Left ventricle myocardium superior (tissue), 1 donor: Measurements from ENCODE around the gene ATG14. TPM values are rescaled to one million over a fixed set of nuclear protein-coding genes. Genes with fewer than 3 reads are reported as not detected.
"Not testable (repeated sequence)": the region's sequence is repeated elsewhere in the genome, so short reads cannot be mapped to it uniquely, and the experiment has no call there.

Source experiments
- ATAC-seq: fragments of 200-7000 bp; cut with Tn5 transposase; one replicate; pipeline ENCODE4 v1.9.1; 2020; ENCODE audit warnings: mild to moderate bottlenecking, moderate library complexity
- DNase-seq: peaks from one replicate; pipeline ENCODE4 v3.0.0-alpha.2; 2020
- intact Hi-C: fragments of 100-400 bp; cut with micrococcal nuclease; formaldehyde crosslinking; loops from one replicate; pipeline ENCODE4 v1.11.0; 2022
- total RNA-seq: library from RNA; stranded (reverse); fragmentation: NEBNext Ultra II Directional; extraction: Animal tissue kit (Norgen Biotek cat#: 25700); gene quantifications from one replicate; pipeline ENCODE4 v1.2.1, GENCODE V29; 2021
- donor health status: DM: no; HTN: yes; CAD: no; lungs with severe emphysema.

ATG14 gene
- total RNA-seq, 1 donor from 2014 or later = 17.3 TPM

DNA sequence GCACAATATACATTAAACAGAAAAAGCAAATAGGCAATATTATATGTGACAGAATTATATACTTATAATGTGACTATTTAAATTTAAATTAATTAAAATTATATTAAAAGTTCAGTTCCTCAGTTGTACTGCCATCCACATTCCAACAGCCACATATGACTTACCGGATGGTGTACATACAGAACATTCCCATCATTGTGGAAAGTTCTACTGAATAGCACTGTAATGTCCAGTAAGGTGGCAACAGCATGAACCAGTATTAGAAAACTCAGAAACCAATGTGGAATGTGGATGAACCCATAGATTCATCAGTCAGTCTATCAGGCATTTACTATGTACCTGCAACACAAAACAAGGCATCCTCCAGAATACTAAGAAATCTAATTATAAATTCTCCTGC, 12.4 kb downstream of the ATG14 start:
- DNase-seq (no peak), ATAC-seq (peak; percentile 44)

DNA sequence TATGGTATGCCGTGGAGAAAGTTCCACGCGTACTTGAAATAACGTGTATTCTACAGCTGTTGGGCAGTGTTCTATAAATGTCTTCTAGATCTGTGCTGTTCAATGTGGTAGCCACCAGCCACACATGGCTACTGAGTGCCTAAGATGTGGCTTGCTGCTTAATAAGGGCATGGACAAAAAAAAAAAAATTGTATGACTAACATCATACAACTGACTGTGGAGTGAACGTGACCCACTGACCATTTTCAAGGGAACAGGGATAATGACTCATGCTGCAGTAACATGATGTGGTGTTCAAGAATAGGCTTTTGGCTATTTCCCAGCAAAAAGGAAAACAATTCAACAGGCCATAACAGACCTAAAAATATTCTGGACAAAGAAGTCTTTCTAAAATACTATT, 13.0 kb downstream of the ATG14 start:
- intact Hi-C loops = no loop called here

More for the DNA sequence above, 12.4 kb downstream of the ATG14 start:
- intact Hi-C loops = no loop called here

DNA sequence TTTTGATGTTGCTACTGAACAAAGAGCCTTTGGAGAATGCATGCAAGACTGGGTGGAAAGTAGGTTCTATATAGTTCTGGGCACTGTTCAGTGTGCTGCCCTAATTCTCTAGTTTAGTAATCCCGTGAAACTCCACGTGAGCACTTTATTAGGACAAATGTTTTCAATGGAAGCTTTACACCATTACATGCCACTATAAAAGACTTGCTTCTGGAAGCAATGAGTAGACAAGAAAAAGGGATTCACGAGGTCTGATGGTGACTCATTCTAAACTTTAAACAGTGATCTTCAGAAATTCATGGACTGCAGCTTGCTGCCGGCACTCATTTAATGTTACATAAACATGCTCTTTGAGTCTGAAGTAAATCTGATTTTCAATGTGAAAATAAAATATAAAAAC, 22.3 kb downstream of the ATG14 start:
- ATAC-seq (no peak), DNase-seq (no peak)
- intact Hi-C loops = no loop called here

More for the DNA sequence above, 13.0 kb downstream of the ATG14 start:
- DNase-seq (no peak), ATAC-seq (peak; percentile 86)

DNA sequence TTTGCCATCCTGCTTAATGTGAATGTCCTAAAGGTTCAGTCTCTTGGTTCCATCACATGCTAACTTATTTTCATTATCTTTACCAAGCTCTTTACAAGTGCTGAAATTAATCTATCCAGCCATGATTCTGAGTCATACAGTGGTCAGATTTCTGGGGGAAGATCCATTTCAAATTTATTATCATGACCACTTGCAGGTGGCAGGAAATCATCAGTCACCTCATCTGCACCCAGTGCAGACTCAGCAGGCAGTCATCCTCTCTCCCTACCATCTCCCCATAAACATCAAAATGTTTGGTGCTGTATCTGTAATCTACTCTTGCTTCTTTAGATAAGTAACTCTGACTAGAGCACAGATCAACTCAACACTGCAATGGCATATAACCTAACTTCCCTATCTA, 23.5 kb downstream of the ATG14 start:
- intact Hi-C loops = no loop called here
- ATAC-seq (no peak), DNase-seq (no peak)

DNA sequence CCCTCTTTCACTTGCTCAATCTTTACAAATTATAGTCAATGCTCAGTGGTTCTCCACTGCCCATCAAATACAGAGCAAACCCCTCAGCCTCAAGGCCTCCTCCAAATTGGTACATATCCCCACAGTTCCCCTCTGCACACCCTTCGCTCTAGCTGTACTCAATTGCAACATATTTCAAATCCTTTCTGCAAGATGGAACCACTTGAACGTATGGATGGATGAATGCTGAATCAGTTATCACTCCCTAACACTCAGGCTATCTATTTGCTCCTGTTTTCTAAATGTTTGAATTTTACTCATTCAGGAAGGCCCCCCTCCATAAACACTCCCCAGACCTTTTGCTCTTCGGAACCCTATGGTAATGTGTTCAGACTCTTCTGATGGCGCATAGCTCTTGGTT, 24.5 kb downstream of the ATG14 start:
- intact Hi-C loops = no loop called here
- ATAC-seq (no peak), DNase-seq (no peak)

DNA sequence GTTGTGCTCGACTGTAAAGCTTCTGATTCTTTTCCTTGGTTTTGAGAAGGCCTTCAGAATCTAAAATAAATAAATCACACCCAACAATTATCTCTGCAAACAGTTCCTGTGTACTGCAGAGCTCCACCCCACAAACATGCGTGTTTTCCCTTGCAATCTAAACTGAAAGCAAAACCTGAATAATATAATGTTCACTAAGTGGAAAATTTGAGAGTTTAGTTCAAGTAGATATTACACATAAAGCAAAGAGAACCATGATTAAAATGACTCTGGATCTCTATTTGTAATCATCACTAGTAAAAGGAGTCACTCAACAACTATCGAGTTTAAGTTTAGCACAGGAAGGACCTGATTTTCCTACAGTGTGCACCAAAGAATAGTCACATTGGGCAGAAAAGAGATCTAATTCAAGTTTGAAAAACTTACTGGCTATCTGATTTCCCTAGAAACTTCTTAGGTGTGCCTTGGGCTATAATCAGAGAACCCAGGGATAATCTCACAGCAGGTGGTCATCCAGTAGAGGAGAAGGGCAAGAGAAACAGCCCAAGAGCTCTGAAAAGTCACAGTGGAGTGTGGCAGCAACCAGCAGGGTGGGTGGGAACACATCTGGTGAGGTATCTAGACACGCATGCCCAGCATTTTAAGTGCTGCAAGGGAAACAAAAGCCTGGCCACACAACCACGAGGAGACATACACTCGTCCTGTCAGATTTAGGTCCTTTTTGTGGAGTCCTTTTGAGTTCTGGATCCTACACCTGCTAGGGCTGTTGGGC, 25.4 kb downstream of the ATG14 start:
- DNase-seq (no peak), ATAC-seq (no peak)
- intact Hi-C loops = no loop called here

DNA sequence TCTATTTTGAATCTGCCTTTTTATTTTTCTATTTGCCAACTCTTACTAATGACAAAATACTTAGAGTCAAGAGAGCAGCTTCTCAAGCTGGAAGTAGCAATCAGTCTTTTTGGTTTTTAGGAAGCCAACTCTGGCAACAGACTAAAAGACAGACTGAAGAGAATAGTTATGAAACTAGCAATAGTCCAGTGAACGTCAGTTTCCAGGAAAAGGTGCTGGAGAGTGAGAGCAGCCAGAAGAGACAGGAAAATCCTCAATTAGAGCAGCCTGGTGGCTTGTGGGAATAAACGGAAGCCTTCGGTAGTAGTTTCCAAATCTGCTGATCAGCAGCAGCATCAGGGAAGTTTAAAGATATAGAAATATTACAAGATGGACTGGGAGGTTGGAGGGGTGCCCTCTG, 27.1 kb downstream of the ATG14 start:
- DNase-seq (no peak), ATAC-seq (peak; percentile 12)
- intact Hi-C loops = no loop called here

DNA sequence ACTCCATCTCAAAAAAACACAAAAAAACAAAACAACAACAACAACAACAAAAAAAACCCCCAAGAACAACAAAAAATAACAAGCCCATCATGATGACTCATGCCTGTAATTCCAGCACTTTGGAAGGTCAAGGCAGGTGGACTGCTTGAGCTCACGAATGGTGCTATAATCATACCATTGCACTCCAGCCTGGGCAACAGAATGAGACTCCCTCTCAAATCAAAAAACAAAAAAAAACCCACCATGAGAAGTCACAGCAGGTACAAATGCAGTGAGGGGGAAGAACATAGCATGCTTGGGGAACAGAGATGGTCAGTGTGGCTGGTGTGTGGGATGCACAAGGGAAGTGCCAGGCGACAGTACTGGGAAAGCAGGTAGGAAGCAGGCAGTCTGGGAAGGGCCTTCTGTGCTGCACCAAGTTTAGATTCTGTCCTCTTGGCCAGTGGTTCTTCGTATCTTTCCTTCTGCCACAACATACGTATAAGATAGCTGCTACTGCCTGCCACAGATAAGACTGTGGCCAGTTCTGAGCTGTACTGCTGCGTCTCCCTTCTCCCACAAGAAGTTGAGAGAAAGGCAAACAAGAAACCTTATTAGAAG, 28.0 kb downstream of the ATG14 start:
- DNase-seq (no peak), ATAC-seq (peak; percentile 81)
- intact Hi-C loops = no loop called here

DNA sequence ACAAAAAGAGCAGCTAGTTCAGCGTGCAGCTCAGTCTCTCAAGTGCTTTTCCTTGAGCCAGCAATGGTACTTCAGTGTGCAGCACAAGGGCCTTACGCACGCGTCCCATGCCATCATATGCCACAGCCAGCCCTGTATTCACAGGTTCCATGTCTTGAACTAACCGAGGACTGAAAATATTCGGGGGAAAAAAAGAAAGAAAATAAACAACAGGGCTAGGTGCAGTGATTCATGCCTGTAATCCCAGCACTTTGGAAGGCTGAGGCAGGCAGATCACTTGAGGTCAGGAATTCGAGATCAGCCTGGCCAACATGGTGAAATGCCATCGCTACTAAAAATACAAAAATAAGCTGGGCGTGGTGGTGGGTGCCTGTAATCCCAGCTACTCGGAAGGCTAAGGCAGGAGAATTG, 28.6 kb downstream of the ATG14 start:
- DNase-seq (peak; percentile 38), ATAC-seq (peak; percentile 88)
- intact Hi-C loops = not testable (repeated sequence)

DNA sequence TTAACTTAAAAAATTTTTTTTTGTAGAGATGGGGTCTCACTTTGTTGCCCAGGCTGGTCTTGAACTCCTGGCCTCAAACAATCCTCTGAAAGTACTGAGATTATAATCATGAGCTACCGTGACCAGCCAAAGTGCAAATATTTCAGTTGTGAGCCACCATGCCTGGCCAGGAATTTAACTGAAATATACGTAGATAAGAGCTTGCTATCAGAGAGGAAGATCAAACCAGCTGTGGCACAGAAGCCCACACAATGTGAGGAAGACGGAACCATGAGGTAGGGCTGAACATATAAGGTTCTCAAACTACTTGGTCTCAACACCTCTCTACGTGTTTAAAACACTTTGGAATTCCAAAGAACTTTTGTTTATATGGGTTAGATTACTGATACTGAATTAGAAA, 29.1 kb downstream of the ATG14 start:
- DNase-seq = no peak
- no peak for ATAC-seq
- intact Hi-C loops = no loop called here

DNA sequence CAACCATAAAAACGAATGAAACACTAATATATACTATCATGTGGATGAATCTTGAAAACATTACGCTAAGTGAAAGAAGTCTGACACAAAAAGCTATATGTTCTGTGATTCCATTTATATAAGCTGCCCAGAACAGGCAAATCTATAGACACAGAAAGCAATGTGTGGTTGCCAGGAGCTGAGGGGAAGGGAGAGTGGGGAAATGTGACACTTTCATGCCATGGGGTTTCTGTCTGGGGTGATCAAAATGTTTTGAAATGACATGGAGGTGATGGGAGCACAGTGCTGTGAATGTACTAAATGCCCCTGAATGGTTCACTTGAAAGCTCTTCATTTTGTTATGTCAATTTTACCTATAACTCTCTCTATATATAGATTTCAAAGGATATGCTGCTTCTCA, 30.1 kb downstream of the ATG14 start:
- intact Hi-C loops = no loop called here
- DNase-seq = no peak
- ATAC-seq = no peak

DNA sequence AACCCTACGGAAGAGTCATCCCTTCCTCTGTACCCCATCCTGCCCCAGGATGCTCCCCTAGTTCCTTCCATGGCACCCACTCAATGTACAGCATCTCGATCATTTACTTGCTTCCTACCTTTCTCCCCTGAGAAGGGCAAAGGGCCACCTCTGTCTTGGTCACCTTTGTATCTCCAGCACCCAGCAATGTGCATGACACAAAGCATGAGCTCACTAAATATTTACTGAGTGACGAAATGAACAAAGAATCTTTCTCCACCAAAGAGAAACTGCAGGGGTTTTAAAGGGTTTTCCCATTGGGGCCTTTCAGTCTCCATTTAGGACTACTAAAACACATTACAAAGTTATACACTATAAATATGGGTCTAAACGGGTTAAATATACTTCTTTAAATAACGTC, 30.6 kb downstream of the ATG14 start:
- no peak for ATAC-seq
- intact Hi-C loops = no loop called here
- no peak for DNase-seq

DNA sequence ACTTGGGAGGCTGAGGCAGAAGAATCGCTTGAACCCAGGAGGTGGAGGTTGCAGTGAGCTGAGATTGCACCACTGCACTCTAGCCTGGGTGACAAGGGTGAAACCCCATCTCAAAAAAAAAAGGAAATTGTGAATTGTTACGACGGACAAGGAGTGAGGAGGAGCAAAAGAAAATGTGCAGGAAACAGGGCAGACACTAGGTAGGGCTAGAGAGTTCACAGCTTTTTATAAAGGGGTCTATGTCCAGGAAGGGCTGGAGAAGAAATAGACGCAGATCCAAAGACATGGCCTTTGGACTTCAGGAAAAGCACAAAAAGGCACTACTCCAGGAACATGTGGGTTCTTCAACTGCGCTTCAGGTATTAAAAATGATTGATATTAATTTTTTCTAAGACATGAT, 34.4 kb downstream of the ATG14 start:
- intact Hi-C loops = no loop called here
- no peak for DNase-seq
- ATAC-seq = no peak

DNA sequence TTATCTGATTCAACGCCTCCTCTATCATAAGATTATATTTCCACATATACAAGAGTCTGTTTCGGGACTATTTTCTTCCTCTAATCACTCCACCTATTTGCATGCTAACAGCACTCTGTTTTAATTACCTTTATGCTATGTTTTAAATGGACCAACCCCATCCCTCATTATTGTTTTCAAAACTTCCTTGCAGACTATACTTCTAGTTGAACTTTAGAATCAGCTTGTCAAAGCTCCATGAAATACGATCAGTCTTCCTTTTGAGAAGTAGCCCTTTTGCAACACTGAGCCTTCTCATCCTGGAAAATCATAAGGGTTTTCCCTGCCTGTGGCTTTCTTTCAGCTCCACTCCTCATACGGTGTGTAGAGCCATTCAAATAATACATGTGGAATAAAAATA, 36.9 kb downstream of the ATG14 start:
- ATAC-seq (no peak), DNase-seq (no peak)
- intact Hi-C loops = no loop called here

DNA sequence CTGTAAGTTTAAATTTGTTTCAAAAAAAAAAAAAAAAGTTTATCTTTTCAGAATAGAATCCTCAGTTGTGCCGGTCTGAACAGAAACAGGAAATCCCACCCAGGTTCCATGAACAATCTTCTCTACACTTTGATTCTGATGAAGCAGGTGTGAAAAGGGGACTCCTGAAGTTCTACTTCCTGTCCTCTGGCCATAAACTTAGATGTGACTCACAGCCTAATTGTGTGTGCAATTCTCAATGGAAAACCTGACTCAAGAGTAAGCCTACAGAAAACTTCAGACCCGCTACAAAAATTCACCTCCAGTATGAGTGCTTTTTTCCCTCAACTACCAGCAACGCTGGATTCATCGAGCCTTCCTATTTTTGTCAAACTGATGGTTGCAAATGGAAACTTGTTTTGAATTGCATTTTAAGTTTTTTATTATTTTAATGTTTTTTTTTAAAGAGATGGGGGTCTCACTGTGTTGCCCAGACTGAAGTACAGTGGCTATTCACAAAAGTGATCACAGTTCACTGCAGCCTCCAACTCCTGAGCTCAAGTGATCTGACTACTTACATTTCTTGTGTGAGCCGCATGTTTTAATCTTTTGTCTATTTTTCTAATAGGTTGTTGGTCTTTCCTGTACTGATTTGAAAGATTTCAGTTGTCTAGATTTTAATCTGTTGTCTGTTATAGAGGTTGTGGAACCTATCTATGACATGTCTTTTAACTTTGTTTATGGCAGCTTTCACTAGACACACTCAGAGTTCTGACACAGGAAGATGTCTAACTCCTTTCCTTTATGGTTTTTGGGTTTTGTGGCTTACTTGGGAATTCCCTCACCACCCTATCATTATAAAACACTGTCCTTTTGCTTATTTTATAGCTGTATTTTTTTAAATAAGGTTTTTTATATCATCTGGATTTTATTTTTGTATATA, 37.6 kb downstream of the ATG14 start:
- intact Hi-C loops = no loop called here
- ATAC-seq = no peak

DNA sequence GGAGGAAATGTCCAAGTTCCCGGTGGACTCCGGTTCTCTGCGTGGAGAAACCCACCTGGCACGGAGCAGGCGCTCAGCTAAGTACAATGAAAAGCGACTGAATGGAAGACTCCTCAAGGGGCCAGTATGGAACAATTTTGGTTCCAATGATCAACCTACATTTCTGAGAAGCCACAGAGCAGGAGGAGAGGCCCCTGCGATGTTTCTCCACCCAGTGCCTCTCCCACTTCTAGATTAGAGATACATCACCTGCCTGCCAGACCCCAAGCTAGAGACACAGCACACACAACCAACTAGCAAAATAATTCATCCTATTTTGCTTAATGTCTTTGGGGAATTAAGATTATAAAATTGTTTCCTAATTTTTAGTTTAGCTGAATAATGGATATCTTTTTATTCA, 38.8 kb downstream of the ATG14 start:
- DNase-seq (no peak), ATAC-seq (no peak)
- intact Hi-C loops = no loop called here

More for the DNA sequence above, 37.6 kb downstream of the ATG14 start:
- no peak for DNase-seq

DNA sequence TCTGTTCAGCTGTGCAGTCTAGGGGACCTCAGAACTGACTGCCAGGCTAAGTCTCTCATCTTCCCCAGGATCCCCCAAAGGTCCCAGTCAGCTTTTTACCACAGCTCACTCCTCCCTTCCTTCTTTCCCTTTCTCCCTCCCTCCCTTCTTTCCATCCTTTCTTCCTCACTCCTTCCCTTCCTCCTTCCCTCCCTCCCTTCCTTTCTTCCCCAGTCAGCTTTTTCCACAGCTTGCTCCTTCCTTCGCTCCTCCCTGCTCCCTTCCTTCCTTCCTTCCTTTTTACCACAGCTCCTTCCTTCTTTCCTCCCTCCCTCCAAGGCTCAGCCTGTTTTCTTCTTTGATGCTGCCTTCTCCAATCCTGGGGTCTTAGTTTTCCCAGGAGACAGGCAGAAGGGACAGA, 39.2 kb downstream of the ATG14 start:
- ATAC-seq (no peak), DNase-seq (no peak)
- intact Hi-C loops = no loop called here

DNA sequence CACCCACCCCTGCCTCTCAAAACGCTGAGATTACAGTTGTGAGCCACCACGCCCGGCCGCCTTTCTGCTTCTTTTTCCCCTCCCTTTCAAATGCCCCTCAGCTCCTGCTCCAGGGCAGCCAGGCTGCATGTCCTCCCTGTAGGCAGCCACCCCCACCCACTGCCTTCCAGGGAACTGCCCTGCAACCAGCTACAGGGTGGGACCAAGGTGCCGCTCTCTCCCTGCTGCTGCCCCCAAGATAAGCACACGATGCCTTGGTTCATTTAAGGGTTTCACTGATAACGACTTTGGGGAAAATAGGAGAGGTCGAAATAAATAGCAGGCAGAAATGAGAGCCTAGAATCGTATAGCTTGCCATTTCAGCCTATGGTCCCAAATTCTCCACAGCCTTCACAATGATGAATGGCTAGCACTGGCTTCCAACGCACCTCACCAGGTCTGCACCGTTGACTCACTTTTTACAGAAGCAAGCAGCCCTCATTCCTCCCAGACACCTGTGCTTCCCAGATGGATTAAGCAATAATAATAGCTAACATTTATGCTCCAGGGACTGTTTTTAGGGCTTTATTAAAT, 40.7 kb downstream of the ATG14 start:
- intact Hi-C loops = no loop called here
- ATAC-seq (peak; percentile 24), DNase-seq (no peak)

DNA sequence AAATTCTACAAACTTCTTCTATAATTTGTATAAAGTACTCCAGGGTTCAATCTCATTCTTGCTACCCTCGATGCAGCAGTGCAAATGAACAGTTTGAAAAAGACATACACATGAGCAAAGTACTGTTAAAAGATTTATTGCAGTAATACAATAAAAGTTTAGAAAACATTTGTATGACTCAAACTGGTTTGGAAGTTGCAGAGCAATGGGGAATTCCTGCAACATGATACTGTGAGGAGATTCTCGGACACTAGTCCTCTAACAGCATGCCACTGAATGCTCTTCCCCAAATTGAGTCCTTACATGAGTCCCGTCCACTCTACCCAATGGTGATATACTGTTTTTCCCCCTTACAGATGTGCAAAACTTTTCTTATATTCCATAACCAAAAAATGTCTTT, 45.4 kb downstream of the ATG14 start:
- ATAC-seq (no peak), DNase-seq (no peak)
- intact Hi-C loops = no loop called here

DNA sequence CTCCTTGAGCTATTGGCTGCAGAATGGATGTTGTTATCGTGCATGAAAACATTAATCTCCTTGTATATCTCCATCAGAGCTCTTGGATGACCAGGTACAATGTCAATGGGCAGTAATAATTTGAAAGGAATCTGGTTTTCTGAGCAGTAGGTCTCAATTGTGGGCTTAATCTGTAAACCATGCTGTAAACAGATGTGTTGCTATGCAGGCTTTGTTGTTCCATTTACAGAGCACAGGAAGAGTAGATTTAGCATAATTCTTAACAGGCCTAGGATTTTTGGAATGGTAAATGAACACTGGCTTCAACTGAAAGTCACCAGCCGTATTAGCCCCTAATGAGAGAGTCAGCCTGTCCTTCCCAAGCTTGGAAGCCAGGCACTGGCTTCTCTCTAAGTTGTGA, 50.4 kb downstream of the ATG14 start:
- ATAC-seq (no peak), DNase-seq (no peak)
- intact Hi-C loops = no loop called here
